GM21529 (cell line): ENCODE results near the gene ZBTB20.
"Not testable (repeated sequence)": the region's sequence is repeated elsewhere in the genome, so short reads cannot be mapped to it uniquely, and the experiment has no call there.

ENCODE experiments used
- ATAC-seq: cut with Tn5 transposase; IDR thresholded peaks from one replicate; pipeline ENCODE4 v1.9.1; 2021; ENCODE audit not compliant: unreplicated experiment

ZBTB20 gene

DNA sequence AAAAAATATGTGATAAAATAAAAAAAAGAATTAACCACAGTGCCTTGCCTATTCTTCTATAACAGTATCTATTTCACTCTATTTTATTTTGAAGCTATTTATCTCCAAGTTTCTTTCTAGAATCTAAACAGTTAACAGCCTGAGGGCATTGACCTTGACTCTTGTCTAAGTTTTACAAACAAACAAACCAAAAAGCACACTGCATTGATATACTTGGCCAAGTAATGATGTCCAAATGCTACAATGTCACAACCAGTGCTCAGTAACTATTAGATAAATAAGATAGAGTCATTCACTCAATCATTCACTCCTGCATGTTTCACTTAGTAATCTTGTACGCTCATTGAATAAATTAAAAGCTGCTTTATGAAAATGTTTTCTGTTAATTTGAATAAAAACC, 466.8 kb downstream of the ZBTB20 start:
- no peak for ATAC-seq

DNA sequence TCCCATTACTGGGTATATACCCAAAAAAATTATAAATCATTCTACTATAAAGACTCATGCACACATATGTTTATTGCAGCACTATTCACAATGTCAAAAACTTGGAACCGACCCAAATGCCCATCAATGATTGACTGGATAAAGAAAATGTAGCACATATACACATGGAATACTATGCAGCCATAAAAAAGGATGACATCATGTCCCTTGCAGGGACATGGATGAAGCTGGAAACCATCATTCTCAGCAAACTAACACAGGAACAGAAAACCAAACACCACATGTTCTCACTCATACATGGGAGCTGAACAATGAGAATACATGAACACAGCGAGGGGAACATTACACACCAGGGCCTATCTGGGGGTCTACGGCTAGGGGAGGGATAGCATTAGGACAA, 467.3 kb downstream of the ZBTB20 start:
- not testable (repeated sequence) for ATAC-seq

DNA sequence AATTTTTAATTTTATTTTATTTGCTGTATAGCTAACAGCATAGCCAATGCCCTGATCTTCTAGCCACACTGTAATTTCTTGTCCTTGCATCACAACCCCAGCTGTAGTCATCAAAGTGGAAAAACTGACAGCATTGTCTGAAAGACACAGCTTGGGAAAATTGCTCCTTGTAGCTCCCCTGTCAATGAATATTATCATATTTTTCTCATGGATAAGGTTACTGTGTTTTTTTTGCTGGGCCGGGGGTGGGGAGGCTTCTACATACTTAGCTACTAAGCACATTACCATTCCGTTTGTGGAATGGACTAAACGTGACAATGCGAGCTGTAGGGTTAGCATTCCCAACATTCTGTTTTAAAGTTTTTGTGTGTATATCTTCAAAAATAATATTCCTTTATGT, 472.0 kb downstream of the ZBTB20 start:
- no peak for ATAC-seq

DNA sequence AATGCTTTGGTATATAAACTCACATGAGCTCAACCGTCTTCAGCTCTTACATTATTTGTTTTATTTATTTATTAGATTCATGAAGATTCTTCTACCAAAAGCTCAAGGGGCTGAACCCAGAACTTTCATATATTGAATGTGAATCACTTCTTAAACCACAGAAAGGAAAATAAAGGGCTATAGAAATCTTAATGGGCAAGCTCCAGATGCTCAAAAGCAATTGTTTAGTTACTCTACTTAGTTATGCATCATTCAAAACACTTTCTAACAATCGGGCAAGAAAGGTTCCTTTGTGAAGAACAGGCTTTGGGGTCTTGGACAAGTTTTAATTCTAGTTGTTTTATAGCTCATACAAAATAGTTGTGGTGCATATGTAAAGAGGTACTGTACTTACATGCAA, 473.1 kb downstream of the ZBTB20 start:
- ATAC-seq: no peak

DNA sequence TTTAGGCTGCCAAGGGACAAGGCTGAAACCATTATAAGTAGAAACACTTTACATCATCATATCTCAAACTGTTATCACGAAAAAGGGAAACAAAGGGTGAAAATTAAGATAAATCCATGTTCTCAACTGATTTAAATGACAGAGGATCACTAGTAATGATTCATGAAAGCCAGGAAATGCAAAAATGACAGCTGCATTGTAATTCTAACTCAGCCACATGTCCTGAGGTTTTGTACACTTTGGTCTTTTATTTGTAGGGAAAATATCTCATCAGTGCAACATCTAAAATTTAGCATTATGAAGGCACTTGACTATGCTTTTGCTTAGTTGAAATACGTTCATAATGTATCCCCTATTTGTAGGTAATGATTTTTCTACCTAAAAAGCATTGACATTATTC, 473.6 kb downstream of the ZBTB20 start:
- no peak for ATAC-seq

GRCh38 chr3:114672692-114673447, 474.2 kb downstream of the ZBTB20 start:
- ATAC-seq: no peak

- ATAC-seq: no peak
Observed at GRCh38 chr3:114671741-114672510, 475.2 kb downstream of the ZBTB20 start.

- ATAC-seq: no peak
Observed at GRCh38 chr3:114669614-114670013, 477.5 kb downstream of the ZBTB20 start.

GRCh38 chr3:114668099-114668498, 479.0 kb downstream of the ZBTB20 start:
- ATAC-seq: no peak

GRCh38 chr3:114666623-114667022, 480.5 kb downstream of the ZBTB20 start:
- ATAC-seq: no peak

- no peak for ATAC-seq
Observed at GRCh38 chr3:114664006-114664405, 483.1 kb downstream of the ZBTB20 start.

- no peak for ATAC-seq
Observed at GRCh38 chr3:114660808-114661207, 486.3 kb downstream of the ZBTB20 start.

- ATAC-seq: no peak
Observed at GRCh38 chr3:114660124-114660523, 487.0 kb downstream of the ZBTB20 start.

GRCh38 chr3:114659109-114660061, 487.7 kb downstream of the ZBTB20 start:
- ATAC-seq: no peak

DNA sequence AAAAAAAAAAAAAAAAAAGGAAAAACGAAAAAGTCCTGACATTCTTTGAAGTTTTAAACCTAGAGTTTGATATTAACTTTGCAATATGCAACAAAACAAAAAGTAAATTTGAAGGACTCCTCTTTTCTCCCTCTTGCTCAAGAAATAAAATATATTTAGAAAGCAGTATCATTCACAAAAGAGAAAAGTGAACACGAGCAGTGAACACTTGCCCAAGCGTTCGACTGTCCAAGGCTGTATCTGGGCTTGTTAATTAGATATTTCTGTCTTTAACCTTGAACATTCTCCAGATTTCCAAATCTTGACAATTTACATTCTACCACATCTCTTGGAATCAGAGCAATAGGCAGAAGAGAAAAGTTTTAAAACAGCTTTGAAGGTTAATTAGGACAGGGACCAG, 495.5 kb downstream of the ZBTB20 start:
- ATAC-seq: no peak

DNA sequence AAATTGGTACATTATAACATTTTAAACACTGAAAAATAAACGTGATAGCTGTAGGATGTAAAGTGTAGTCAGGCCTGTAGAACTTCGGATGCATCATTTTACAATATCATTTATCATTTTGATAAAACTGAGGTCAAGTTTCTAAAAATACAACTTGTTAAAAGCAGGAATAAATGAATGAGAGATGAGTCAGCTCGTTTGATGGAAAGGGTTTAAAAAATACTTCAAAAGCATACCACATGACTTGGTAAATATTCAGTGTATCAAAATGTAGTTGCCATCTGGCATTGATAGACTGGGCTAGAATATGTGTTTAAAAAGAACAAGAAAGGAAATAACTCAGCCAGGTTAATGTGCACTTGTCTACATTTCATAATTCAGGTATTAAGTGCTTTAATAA, 496.3 kb downstream of the ZBTB20 start:
- ATAC-seq: no peak

- no peak for ATAC-seq
Observed at GRCh38 chr3:114649331-114649730, 497.8 kb downstream of the ZBTB20 start.

DNA sequence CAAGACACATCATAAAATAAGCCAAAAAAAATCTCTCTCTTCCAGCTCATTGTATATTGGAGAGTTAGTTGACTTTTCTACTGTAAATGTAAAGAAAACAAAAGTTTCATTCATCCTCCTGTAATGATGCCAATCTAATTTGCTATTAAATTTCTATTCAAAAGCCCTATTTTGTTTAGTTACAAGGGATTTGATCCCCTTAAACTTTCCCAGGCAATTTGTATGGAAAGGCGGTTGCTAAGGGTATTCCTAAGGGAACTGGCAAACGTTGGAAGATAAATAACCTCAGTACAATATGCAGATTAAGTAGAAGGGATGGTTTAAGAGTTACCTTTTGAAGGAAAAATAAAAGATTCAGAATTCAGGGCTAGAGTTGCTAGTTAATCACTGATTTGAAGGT, 500.6 kb downstream of the ZBTB20 start:
- no peak for ATAC-seq

DNA sequence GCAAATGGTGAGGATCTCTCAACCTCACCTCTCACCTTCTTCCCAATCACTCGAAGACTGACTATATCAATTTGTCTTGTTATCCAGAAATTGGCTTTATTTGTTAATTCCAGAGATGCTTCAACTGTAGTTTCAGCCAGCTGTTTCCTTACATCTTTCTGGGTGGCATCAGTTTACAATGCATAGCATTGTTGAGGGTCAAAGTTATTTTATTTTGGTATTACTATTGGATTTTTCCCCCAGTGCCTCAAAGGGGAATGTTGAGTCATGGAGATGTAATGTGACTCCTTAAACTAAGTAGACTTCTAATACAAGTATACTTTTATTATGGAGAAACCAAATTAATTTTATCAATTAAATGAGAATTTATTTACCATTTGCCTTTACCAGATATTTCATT, 501.7 kb downstream of the ZBTB20 start:
- ATAC-seq: no peak

- no peak for ATAC-seq
Observed at GRCh38 chr3:114644367-114644766, 502.7 kb downstream of the ZBTB20 start.

- ATAC-seq: no peak
Observed at GRCh38 chr3:114642951-114643741, 503.9 kb downstream of the ZBTB20 start.
